ENCODE measurements around the gene ALG9. TPM values are rescaled to one million over a fixed set of nuclear protein-coding genes. Genes with fewer than 3 reads are reported as not detected.

The ALG9 gene
- total RNA-seq = 10 to 100 TPM; 15.7 to 25.7 (median 21.8) TPM
- 10 to 100 TPM; 19.8 to 37.0 TPM for polyA plus RNA-seq

- 0% methylated on average over 42 to 51 of the region's 51 CpGs for WGBS, 2 donors
- peak; percentile 77 to 93 (median 86) for DNase-seq
- H3K36me3 ChIP-seq = peaks cover 0 to 8% (median 0%) of the 10 kb centered on the region in 3 donors
- H3K4me3 ChIP-seq = peak within 1 kb of the TSS; percentile 68 to 99 (median 98)
- TF ChIP-seq CTCF (IDR thresholded peaks at IDR 0.05) = peak in 1 of 4 donors; percentile 7
- peak; percentile 89 to 95 (median 93) for ATAC-seq
- H3K27ac ChIP-seq = peak within 1 kb of the TSS; percentile 71 to 93 (median 88)
- H3K9me3 ChIP-seq = no peaks in the 10 kb centered on the region
- FAIRE-seq = no peak
- H3K27me3 ChIP-seq = no peaks in the 10 kb centered on the region
- intact Hi-C loops (cut with DNase I) = loop anchor here in 1 of 3 donors (10.0 kb wide), 1 partner anchor 114 kb away; no protein-coding TSS in a partner anchor
- H3K4me1 ChIP-seq = peaks cover 0 to 13% (median 4%) of the 10 kb centered on the region in 3 donors
Observed at GRCh38 chr11:111870886-111871692, at the start of gene ALG9. TSS of gene ALG9 (minus strand) at chr11:111871581. CDS start at chr11:111871482, 99 bp downstream.

GRCh38 chr11:111920908-111921307 is 49.5 kb upstream of the ALG9 start:
- H3K36me3 ChIP-seq = no peaks in the 10 kb centered on the region
- 76 to 96% methylated on average over 2 of the region's 2 CpGs for WGBS, 2 donors
- H3K27me3 ChIP-seq = no peaks in the 10 kb centered on the region
- no peak overlapping the region for H3K4me3 ChIP-seq
- peaks cover 28 to 43% (median 40%) of the 10 kb centered on the region in 3 donors for H3K4me1 ChIP-seq
- TF ChIP-seq CTCF (IDR thresholded peaks at IDR 0.05) = no peak
- ATAC-seq (no peak), DNase-seq (no peak), FAIRE-seq (no peak)
- H3K27ac ChIP-seq = no peak overlapping the region
- no peaks in the 10 kb centered on the region for H3K9me3 ChIP-seq
- intact Hi-C loops (cut with DNase I) = loop anchor here in 1 of 3 donors (5.0 kb wide), 1 partner anchor 39 kb away; no protein-coding TSS in a partner anchor

GRCh38 chr11:111918390-111919256 is 47.2 kb upstream of the ALG9 start, which contains the start of gene C11orf52:
TSS of gene C11orf52 (plus strand) at chr11:111918913. CDS start at chr11:111918973, 60 bp downstream.
- TF ChIP-seq CTCF (IDR thresholded peaks at IDR 0.05) = no peak
- Histone ChIP-seq H3K36me3 (no peaks in the 10 kb centered on the region), H3K27ac (peak within 1 kb of the TSS; percentile 71 to 94 (median 88)), H3K9me3 (no peaks in the 10 kb centered on the region), H3K4me1 (peaks cover 19 to 31% (median 26%) of the 10 kb centered on the region in 3 donors), H3K27me3 (no peaks in the 10 kb centered on the region), H3K4me3 (peak within 1 kb of the TSS; percentile 6 to 47 (median 29))
- DNase-seq (peak; percentile 78 to 94 (median 92)), FAIRE-seq (no peak), ATAC-seq (peak; percentile 89 to 94 (median 92))
- WGBS, 2 donors = 15 to 19% methylated on average over 19 of the region's 19 CpGs
- intact Hi-C loops (cut with DNase I) = loop anchor here in 1 of 3 donors (5.0 kb wide), 1 partner anchor 41 kb away; the partner anchor contains the start of genes CFAP68 and FDXACB1

- DNase-seq (no peak), ATAC-seq (no peak), FAIRE-seq (no peak)
- Histone ChIP-seq H3K4me3 (no peak overlapping the region), H3K36me3 (no peaks in the 10 kb centered on the region), H3K9me3 (no peaks in the 10 kb centered on the region), H3K4me1 (peaks cover 14 to 24% (median 19%) of the 10 kb centered on the region in 3 donors), H3K27me3 (no peaks in the 10 kb centered on the region), H3K27ac (peak overlapping the region; percentile 71 to 94 (median 88))
- TF ChIP-seq CTCF (IDR thresholded peaks at IDR 0.05) = no peak
- intact Hi-C loops (cut with DNase I) = loop anchor here in 1 of 3 donors (5.0 kb wide), 1 partner anchor 40 kb away; the partner anchor contains the start of genes CFAP68 and FDXACB1
- WGBS, 2 donors = 81 to 82% methylated on average over 3 of the region's 3 CpGs
Observed at GRCh38 chr11:111917788-111918187, 46.4 kb upstream of the ALG9 start.
